Parathyroid adenoma (tissue), 2 donors: ENCODE data around the gene MIPOL1.
A peak's percentile ranks its signal among the peaks of the same experiment; 100 is the strongest.

ENCODE experiments used
- H2AFZ ChIP-seq: fragments of 300-600 bp; sonication (generic); one replicate; pipeline ENCODE4 v1.7.0; 2017; ENCODE audit warnings: antibody characterized with exemption, mild to moderate bottlenecking
- H3K27ac ChIP-seq: fragments of 300-600 bp; sonication (generic); one replicate; pipeline ENCODE4 v1.7.0; 2017
- H3K27me3 ChIP-seq: fragments of 300-600 bp; sonication (generic); one replicate; pipeline ENCODE4 v1.7.0; 2017; ENCODE audit warnings: low read length; ENCODE audit not compliant: control insufficient read depth, insufficient read depth
- H3K36me3 ChIP-seq: fragments of 300-600 bp; sonication (generic); one replicate; pipeline ENCODE4 v1.7.0; 2017; ENCODE audit warnings: low read length; ENCODE audit not compliant: control insufficient read depth, insufficient read depth
- H3K4me1 ChIP-seq: fragments of 300-600 bp; sonication (generic); one replicate; pipeline ENCODE4 v1.7.0; 2017; ENCODE audit warnings: control low read depth
- H3K4me2 ChIP-seq: fragments of 300-600 bp; sonication (generic); one replicate; pipeline ENCODE4 v1.7.0; 2017; ENCODE audit warnings: low read length
- H3K4me3 ChIP-seq: fragments of 300-600 bp; sonication (generic); one replicate; pipeline ENCODE4 v1.7.0; 2017; ENCODE audit warnings: low read depth, low read length
- H3K79me2 ChIP-seq: fragments of 300-600 bp; sonication (generic); one replicate; pipeline ENCODE4 v1.7.0; 2017; ENCODE audit warnings: control low read depth
- H3K9ac ChIP-seq: fragments of 300-600 bp; sonication (generic); one replicate; pipeline ENCODE4 v1.7.0; 2017; ENCODE audit warnings: mild to moderate bottlenecking
- H3K9me3 ChIP-seq: fragments of 300-600 bp; sonication (generic); one replicate; pipeline ENCODE4 v1.7.0; 2017; ENCODE audit warnings: low read length; ENCODE audit not compliant: control insufficient read depth
- CTCF ChIP-seq: fragments of 300-600 bp; sonication (generic); IDR thresholded peaks from one replicate; pipeline ENCODE4 v1.7.0; 2017; ENCODE audit warnings: antibody characterized with exemption, mild to moderate bottlenecking
- donor health status: primary hyperparathyroidism.

MIPOL1 gene

GRCh38 chr14:37599507-37600368 is 402.0 kb downstream of the MIPOL1 start:
- no peaks in the 10 kb centered on the region for H3K79me2 ChIP-seq
- peak overlapping the region; percentile 38 for H2AFZ ChIP-seq
- H3K9ac ChIP-seq = no peak overlapping the region
- peaks cover 42% of the 10 kb centered on the region for H3K27me3 ChIP-seq
- no peaks in the 10 kb centered on the region for H3K9me3 ChIP-seq
- H3K36me3 ChIP-seq = no peaks in the 10 kb centered on the region
- H3K4me2 ChIP-seq = no peak overlapping the region
- H3K4me1 ChIP-seq = no peaks in the 10 kb centered on the region
- no peak overlapping the region for H3K4me3 ChIP-seq
- H3K27ac ChIP-seq = no peak overlapping the region
- TF ChIP-seq CTCF = no peak

GRCh38 chr14:37600880-37601741 is 403.4 kb downstream of the MIPOL1 start:
- no peak overlapping the region for H2AFZ ChIP-seq
- no peaks in the 10 kb centered on the region for H3K36me3 ChIP-seq
- H3K27me3 ChIP-seq = peaks cover 39% of the 10 kb centered on the region
- no peaks in the 10 kb centered on the region for H3K79me2 ChIP-seq
- TF ChIP-seq CTCF = no peak
- H3K9ac ChIP-seq = no peak overlapping the region
- H3K4me3 ChIP-seq = no peak overlapping the region
- H3K4me2 ChIP-seq = no peak overlapping the region
- H3K9me3 ChIP-seq = no peaks in the 10 kb centered on the region
- no peak overlapping the region for H3K27ac ChIP-seq
- H3K4me1 ChIP-seq = no peaks in the 10 kb centered on the region

GRCh38 chr14:37601865-37602264 is 404.1 kb downstream of the MIPOL1 start:
- Histone ChIP-seq H2AFZ (no peak overlapping the region), H3K9ac (no peak overlapping the region), H3K9me3 (no peaks in the 10 kb centered on the region), H3K4me1 (no peaks in the 10 kb centered on the region), H3K79me2 (no peaks in the 10 kb centered on the region), H3K27ac (no peak overlapping the region), H3K27me3 (peaks cover 37% of the 10 kb centered on the region), H3K4me2 (no peak overlapping the region), H3K36me3 (no peaks in the 10 kb centered on the region), H3K4me3 (no peak overlapping the region)
- TF ChIP-seq CTCF = no peak
